ENCODE data around the gene SRGAP2B.
"Not testable (repeated sequence)": the region's sequence is repeated elsewhere in the genome, so short reads cannot be mapped to it uniquely, and the experiment has no call there.

SRGAP2B gene

GRCh38 chr1:144948390-144948789, 146.7 kb downstream of the SRGAP2B start:
- not testable (repeated sequence) for DNase-seq (ENCODE audit: low spot score)

DNA sequence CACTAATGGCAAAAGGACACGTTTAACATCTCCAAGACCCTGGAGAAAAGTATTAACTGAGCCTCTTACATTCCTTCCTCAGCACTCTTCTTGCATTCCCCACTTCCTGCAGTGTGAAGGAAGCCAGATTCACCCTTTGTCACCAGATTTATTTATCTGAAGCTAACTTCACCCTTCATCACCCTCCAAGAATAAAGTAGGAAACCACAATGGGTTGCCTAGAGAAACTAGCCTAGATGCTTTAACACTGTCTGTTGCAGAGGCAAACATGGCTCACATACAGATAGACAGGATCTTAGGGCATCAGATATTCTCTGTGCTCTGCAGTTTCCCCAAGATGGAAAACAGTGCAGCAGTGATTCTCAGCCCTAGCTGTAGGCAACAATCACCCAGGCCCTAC, 147.6 kb downstream of the SRGAP2B start:
- not testable (repeated sequence) for DNase-seq (ENCODE audit: low spot score)

DNA sequence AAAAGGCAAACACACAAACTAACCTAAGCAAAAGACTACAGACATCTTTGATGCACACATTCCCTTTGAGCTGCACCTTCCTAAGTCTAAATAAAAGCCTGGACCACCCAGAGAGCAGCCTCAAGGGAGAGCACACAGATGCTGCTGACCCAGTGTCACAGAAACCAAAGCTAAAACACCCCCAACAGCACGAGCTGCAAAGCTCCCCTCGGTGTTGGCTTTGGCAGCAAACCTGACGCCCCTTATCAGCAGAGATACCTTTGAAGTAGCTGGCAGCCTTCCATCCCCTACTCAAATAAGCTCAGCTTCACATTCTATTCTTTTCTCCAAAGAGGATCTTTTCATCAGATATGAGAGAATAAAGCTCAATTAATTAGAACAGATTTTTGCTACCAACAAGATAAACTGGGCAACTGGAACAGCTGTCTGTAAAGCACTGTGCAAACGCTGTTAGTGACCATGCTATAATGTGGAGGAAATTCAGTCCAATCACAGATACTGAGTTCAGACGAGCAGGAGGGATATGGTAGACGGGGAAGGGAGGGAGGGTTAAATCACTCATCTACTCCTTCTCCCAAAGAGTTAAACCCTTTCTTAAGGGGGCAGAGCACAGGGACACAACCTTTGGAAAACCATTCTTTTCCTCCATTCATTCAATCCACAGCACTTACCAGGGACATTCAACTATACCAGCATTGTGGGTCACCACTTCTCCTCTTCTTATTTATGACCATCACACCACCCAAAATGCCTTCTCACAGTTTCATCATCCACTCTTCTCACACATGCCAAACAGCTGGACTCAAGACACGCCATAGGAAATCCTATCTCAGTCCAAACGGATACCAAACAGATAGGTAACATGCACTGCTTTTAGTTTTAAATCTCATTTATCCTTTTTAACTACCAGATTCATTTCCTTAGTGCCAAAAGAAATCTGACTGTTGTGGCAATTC, 148.3 kb downstream of the SRGAP2B start:
- not testable (repeated sequence) for DNase-seq (ENCODE audit: low spot score)

- DNase-seq (ENCODE audit: low spot score) = not testable (repeated sequence)
These were observed 153.4 kb downstream of the SRGAP2B start for GRCh38 chr1:144941710-144942109.

DNA sequence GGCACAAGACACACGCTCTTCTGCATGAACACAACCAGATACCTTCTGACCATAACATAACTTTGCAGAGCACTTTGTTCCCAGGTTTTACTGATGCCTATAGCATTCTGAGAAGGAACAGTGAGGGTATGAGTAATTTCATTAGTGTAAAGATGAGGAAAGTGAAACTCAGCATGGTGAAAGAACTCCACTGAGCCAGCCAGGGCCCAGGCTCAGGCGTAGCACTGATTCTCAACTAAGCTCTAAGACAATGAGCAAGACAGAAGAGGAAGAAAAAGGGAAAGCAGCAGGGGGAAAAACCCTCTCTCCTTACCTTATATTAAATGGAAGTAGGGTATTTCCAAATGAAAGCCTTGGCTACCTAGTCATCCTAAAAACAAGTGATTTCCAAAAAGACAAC, 155.1 kb downstream of the SRGAP2B start:
- DNase-seq (ENCODE audit: low spot score) = not testable (repeated sequence)

- DNase-seq (ENCODE audit: low spot score) = not testable (repeated sequence)
These were observed 156.5 kb downstream of the SRGAP2B start for GRCh38 chr1:144938627-144939026.

DNA sequence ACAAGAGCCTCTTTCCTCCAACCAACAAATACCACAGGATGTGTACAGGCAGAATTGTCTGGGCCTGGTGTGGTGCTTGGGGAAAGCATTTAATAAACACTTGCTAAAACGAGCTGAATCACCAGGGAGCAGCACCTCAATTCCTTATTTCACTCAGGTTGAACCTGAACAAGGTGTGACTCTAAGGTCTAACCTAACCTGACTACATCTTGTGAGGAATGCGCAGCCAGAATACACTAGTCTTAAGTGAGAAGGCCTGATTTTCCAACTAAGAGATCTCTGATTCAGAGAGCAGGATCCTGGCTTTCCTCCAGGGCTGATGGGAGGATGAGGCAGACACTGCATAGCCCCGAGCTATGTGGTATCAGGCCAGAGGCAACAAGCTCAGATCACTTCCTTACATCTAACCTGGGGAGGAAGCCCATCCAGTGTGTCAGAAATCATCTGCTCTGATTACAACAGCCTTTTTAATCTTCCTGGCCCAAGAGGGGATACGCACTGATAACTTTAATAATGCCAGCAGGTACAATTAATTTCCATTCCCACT, 158.9 kb downstream of the SRGAP2B start:
- DNase-seq (ENCODE audit: low spot score) = not testable (repeated sequence)

- DNase-seq (ENCODE audit: low spot score) = not testable (repeated sequence)
These were observed 159.8 kb downstream of the SRGAP2B start for GRCh38 chr1:144935310-144935709.

- not testable (repeated sequence) for DNase-seq (ENCODE audit: low spot score)
These were observed 162.1 kb downstream of the SRGAP2B start for GRCh38 chr1:144933014-144933413.

- DNase-seq (ENCODE audit: low spot score) = peak; percentile 6
These were observed 163.0 kb downstream of the SRGAP2B start for GRCh38 chr1:144932153-144932552.

- DNase-seq (ENCODE audit: low spot score) = not testable (repeated sequence)
These were observed 163.6 kb downstream of the SRGAP2B start for GRCh38 chr1:144931553-144931952.

- DNase-seq (ENCODE audit: low spot score) = not testable (repeated sequence)
These were observed 164.9 kb downstream of the SRGAP2B start for GRCh38 chr1:144930085-144930777.

GRCh38 chr1:144927292-144927691, 167.8 kb downstream of the SRGAP2B start:
- not testable (repeated sequence) for DNase-seq (ENCODE audit: low spot score)

DNA sequence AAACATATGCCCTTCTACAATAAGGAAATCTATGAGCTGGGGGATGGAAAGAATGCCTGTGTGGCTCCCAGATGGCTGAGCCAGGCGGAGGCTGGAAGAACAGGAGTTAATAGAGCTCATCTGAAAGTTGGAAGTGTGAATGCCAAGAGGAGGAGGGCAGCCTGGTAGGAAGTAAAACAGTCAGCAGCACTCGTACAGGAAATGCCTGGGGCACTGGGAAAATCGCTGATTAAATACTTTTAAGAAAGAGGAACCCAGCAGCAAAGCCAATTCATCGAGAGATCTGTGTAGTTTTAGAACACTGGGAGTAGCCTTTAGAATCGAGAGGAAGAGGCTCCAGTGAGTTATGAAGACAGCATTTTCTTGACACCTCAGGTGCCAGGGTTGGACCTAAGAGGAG, 171.5 kb downstream of the SRGAP2B start:
- DNase-seq (ENCODE audit: low spot score) = not testable (repeated sequence)

DNA sequence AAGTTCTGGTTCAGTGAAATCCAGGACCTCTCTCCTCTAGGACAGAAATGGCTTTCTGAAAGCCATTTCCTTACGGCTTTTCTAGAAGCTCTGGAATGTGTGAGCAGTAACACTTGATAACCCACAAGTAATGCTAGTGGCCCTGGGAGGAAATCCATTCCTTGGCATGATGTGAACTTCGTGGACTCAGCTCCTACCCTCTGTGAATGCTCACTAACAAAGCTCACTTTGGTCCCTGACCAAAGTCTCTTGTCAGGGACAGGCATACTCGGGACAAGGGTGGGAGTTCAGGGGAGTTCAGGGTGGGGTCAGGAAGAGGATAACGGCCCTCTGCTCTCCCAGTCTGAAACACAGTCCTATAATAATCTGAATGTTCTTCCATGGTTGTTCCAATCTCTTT, 172.3 kb downstream of the SRGAP2B start:
- DNase-seq (ENCODE audit: low spot score) = not testable (repeated sequence)

DNA sequence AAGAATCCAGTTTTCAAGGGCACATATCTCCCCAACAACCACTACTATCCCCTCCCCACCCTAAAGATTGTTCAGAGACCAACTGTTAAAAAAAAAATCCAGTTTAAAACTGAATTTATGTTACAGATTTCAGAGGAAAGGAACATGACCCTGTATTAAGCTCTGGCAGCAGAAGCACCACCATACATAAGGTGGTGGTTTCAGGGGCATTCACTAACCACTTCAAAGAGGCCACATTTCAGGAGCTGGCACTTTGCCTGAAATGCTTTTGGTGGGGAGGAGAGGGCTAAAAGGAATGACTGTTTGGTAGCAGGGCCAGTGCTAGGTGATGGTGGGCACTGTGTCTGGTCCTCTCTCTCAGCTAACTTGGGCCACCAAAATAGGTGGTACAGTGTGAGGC, 176.0 kb downstream of the SRGAP2B start:
- DNase-seq (ENCODE audit: low spot score) = not testable (repeated sequence)

GRCh38 chr1:144918027-144918603, 177.0 kb downstream of the SRGAP2B start:
- not testable (repeated sequence) for DNase-seq (ENCODE audit: low spot score)

DNA sequence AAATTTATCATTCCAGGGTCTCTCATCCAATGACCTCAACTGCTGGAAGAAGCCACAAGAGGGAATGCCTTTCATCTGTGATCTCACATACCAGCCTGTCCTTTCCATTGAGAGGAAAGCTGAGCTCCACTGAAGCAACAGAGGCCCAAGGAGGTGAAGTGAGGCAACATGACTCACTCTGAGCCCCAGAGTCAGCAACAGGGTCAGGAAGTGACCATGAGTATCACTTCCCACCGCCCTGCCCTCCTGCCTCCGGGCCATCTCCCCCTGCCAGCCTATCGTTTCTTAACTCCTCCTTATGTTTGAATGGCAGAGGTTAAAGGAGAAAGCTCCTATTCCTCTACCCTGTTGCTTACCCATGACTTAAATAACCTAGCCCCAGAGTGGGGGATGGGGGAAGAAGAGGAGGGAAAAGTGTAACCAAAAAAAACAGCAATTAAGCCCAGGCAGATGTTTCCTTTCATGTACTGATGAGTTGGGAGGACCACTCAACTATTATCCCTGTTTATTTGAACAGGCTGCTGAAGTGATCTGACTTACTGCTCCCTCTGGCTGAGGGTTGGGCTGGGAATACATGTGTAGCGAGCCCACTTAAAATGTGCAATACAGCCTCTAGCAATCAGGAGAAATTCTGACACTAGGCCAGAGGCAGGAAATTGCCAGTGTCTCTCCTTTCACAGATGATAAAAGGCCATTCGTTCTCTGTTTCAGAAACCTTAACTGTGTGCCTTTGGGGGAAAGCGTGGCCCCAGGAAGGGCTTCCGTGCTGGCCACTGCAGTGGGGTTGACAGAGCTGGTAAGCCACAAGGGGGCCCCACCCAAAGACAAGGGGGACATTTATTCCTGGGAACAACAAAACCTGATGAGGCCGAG, 177.7 kb downstream of the SRGAP2B start:
- DNase-seq (ENCODE audit: low spot score) = not testable (repeated sequence)

- not testable (repeated sequence) for DNase-seq (ENCODE audit: low spot score)
These were observed 181.0 kb downstream of the SRGAP2B start for GRCh38 chr1:144913977-144914734.

GRCh38 chr1:144913458-144913857, 181.7 kb downstream of the SRGAP2B start:
- DNase-seq (ENCODE audit: low spot score) = not testable (repeated sequence)

All from SK-N-DZ (cell line).